HG03520 (cell line): ENCODE measurements around the gene COLEC12.
"Not testable (repeated sequence)": the region's sequence is repeated elsewhere in the genome, so short reads cannot be mapped to it uniquely, and the experiment has no call there.

Experiments used
- ATAC-seq: cut with Tn5 transposase; IDR thresholded peaks from one replicate; pipeline ENCODE4 v1.9.1; 2021; ENCODE audit warnings: mild to moderate bottlenecking, moderate library complexity; ENCODE audit not compliant: unreplicated experiment

COLEC12 gene

DNA sequence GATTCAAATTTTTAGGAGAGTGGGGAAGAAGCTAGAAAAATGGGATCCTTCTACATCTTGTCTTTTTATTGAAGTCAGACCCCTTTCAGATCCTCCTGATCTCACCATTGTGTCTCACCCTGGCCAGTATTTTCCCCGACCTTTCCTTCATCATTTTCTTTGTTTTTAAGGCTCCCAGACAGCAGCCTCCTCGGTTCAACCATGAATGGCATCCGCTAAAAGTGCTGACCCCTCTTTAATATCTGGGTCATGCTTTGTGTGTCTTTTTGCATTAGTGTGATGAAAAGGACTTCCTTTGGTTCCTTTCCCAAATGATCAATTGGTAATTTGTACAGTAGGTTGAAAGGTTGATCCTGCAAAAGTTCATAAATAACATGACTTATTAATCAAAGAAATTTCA lies 205.9 kb downstream of the COLEC12 start:
- no peak for ATAC-seq

DNA sequence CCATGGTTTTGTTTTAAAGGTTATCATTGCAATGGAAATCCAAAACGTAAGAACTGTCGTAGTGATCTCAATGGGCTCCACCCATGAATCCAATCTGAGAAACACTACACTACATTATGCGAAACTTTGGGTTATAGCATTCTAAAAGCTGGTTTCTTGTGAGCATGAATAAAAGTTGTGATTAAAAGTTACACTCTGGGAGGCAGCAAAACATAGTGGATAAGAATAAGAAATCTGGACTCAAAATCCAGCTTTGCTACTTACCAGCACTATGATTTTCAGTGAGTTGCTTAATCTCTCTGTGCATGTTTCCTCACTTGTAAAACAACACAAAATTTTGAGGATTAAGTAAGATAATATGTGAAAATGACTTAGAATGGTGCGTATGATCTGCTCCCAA lies 207.0 kb downstream of the COLEC12 start:
- no peak for ATAC-seq

DNA sequence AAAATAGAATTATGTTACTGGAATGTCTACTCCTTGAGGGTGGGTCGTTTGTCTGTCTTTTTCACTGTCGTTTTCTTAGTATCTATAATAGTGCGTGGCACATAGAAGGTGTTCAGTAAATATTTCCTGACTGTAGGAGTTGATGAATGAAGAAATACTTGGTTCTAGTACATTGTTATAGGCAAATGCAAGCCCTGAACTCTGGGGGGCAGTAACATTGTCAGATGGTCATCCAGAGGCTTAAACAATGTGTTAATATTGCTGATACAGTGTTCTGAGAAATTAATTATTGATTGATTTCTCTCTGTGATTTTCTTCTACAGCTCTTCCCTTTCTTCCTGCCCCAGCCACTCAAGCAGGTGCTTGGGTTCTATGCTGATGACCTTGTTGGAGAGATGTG lies 208.2 kb downstream of the COLEC12 start:
- ATAC-seq: no peak

DNA sequence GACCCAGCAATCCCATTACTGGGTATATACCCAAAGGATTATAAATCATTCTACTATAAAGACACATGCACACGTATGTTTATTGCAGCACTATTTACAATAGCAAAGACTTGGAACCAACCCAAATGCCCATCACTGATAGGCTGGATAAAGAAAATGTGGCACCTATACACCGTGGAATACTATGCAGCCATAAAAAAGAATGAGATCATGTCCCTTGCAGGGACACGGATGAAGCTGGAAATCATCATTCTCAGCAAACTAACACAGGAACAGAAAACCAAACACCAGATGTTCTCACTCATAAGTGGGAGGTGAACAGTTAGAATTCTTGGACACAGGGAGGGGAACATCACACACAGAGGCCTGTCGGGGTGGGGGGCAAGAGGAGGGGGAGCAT lies 210.5 kb downstream of the COLEC12 start:
- not testable (repeated sequence) for ATAC-seq

DNA sequence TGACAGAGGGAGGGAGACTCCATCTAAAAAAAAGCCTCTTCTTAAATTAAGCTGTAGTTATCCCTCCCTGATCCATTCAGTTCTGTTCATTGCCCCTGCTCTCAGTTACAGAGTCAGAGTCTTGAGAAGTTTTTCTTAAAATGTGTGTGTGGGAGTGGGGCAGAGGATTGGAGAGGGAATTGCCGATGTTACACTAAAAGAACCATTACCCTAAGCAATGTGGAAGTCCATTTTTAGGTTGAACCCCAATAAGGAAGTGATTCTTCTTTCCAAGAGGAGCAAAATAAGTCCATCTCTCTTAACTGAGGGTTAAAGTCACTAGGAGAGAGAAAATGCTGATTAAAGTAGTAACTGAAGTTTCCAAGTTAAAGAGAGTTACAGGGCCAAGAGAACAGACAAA lies 211.5 kb downstream of the COLEC12 start:
- ATAC-seq: no peak

DNA sequence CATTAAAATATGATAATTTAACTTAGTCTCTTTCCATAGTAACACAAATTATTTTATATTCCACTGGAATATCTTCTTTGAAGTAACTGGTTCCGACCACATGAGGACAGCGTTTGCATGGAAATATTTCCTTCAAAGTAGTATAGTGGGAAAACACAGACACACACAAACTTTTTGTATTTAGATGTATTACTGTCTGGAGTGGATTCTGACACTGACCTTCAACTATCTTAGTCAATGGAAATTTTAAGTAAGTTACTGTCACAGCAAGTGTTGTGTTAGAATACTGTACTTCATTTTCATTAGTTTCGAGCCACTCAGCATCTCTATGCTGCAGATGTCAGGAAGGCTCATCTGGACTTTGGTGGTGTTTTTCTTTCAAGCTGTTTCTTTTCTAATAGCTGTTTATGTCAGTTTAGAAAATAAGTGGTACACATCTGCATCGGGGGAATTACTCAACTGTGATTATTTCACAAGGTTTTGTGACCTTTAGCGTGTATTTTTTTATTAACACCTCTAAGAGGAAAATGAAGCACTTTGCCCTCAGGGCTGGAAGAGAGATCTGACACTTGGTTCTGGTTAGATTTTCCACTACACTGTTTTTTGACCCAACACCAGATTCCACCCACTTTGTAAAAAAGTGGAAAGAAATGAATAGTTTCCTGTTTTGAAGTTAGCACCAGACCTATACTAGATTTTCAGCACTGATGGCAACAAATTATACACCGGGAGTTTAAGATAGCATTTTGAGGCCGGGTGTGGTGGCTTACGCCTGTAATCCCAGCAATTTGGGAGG lies 213.8 kb downstream of the COLEC12 start:
- no peak for ATAC-seq

DNA sequence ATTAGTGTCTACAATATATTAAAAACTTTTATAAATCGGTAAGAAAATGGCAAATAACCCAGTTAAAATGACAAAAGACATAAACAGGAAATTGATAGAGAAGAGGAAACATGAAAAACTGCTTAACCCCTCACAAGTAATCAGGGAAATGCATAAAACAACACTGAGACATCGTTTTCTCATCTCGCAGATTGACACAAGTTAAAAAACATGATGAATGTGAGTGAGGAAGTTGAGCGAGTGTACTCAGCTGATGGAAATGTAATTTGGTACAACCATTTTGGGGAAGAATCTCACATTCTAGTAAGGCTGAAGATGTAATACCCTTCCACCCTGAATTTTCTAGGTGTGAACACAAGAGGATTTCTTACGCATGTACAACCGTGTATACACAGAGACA lies 214.7 kb downstream of the COLEC12 start:
- ATAC-seq: no peak

DNA sequence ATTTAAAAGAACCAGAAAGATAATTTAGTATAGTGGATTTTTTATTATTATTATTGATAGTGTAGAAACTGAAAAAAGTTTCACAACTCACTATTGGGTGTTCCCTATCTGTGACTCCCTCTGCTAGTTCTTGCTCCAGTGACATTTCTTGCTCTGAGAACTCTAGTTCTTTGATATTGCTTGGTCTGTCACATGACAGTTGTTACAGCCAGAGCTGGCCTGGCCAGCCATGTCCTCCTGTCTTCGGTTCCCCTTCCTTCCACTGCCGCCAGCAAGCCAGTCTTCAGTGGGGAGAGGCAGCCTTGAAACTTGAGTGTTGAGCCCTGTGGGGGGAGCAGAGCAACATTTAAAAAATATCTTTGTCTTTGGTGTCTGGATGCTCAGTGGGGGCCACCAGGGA lies 225.0 kb downstream of the COLEC12 start:
- no peak for ATAC-seq

DNA sequence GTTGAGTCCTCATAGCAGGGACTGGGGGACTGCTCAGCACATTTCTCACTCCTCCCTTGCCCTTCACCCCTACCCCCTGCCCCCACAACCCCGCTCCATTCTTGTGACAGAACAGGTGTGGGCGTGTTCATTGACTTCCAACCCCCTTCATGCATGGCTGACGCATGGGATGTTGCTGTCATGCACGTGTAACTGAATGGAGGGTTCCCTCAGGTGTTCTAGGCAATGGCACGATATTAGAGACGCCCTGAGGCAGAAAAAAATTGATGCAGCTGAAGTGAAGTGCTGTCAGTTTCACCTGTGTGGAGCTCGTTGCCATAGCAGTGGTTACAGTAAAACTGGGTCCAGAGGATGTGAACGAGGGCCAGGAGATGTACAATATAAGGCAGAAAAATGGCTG lies 226.2 kb downstream of the COLEC12 start:
- no peak for ATAC-seq

DNA sequence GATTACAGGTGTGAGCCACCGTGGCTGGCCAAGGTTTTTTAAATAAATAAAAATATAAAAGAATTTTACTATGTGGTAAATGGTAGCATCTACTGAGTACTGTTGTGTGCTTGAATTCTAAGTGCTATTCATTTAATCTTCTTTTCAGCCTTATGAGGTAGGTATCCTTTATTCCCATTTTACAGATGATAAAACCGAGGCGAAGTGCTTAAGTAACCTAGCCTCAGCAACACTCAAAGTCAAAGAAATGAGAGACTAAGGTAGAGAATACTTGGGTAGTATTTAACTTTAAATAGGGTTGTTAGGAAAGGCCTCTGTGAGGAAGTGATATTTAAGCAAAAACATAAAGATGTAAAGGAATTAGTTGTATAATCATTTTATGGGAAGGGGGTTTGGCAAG lies 227.0 kb downstream of the COLEC12 start:
- ATAC-seq: no peak

DNA sequence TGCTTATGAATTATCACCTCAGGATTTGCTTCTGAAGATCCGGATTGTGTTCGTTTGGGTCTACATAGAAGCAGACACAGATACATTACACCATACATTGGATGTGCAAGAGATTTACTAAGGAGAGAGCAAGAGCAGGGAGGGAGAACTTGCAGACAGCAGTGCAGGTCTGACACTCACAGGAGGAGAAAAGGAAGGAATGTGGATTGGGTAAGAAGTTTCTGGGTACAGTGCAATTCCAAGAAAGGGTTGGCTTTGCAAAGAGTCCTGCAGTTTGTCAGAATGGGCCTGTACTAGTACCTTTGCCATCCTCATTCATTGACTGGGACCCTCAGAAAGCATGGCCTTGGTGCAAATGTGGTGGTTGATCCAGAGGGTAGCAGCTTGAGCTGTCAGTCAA lies 227.9 kb downstream of the COLEC12 start:
- ATAC-seq: no peak

DNA sequence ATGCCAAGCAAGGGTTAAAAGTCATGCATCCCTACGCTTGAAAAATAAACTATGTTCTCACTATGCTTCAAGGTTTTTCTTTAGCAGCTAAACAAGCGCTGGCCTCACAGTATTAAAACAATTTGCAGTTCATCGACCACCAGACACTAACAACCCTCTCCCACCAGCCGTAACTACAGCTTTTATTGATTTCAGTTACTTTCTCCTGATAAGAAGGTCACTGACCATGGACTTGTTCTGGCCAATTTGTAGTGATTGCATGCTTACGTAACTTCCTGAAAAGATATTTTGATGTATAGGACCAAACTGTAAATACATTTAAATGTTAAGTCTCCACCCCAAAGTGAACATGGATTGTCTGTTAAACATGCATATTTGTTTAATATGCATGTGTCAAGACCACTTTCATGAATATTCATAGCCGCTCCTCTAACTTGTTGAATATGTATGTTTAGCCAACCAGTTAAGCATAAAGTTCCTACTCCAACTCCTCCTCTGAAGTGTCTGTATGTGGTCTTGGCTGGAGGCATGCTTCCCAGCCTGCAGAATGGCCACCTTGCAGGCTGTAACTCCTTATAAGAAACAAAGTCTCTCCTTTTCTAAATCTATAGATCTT lies 230.9 kb downstream of the COLEC12 start:
- ATAC-seq: no peak

DNA sequence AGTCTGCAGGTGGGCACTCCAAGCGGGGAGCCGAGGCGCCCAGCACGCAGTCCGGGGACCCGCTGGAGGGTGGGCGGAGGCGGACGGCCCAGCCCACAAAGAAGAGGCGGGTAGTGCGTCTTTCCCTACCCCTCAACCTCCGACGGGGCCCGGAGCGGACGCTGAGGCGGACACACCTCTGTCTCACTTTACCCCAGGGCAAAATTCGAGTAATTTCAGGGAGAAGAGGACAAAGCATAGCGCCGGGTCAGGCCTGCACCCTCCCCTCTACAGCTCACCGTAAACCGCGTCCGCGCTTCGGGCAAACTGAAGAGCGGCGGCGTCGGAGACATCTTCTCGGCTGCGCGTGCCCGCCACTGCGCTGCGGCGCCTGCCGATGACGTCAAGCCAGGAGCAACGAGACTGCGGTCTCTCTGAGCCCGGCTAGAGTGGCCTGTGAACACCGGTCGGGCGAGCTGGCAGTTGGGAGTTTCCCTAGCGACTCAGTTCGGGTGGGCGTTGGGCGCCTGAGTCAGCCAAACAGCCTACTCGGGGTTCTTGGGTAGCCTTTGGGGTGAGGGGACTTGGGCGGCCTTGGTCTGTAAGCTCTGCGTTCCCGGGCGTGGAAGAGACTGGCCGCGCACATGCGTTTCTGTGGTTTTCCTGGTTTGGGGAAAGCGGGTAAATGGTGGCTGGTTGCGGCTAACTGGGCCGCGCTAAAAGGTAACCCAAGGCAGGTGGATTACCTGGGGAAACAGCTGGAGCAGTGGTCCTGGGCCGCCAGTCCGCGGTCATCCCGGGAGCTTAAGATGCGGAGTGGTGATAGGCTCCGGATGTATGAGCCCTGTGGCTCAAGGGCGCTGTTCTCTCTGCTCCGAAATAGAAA lies 232.6 kb downstream of the COLEC12 start, which contains the start of gene THOC1:
THOC1 (minus strand) TSS at position 360 of the 865 bp plus-strand sequence; CDS start at position 332, 28 bp downstream.
- peak; percentile 88 for ATAC-seq

DNA sequence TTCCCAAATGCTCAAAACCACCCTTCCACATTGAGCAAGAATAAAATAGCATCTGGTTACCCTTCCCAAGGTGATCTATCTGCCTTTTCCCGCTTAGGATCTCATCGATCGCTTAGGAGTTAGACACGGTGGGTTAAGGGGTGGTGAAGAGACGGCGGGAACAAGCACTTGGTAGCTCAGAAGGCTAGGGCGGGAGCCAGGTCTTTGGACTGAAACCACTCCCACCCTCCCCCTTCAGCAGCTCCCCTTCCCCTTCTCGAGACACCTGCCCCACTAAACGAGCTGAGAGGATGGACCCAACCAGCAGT lies 233.2 kb downstream of the COLEC12 start:
- no peak for ATAC-seq
